Measurements from ENCODE around the gene PCSK4. TPM values are rescaled to one million over a fixed set of nuclear protein-coding genes. Genes with fewer than 3 reads are reported as not detected.

The PCSK4 gene
- total and polyA plus RNA-seq, 9 of the 15 experiments (the other 6 are each of a cell fraction or from before 2014, with no cell fraction given), result 0.01 to 9.1 (median 2.1) TPM; not detected in 1

GRCh38 chr19:1513499-1514294, 23.5 kb upstream of the PCSK4 start (continued):
- TF ChIP-seq ZBTB11 (CRISPR knock-in tag; IDR thresholded peaks at IDR 0.05) (no peak), ZNF347 (CRISPR knock-in tag; IDR thresholded peaks at IDR 0.05; ENCODE audit: low read depth) (no peak), RBBP5 (IDR thresholded peaks at IDR 0.05; ENCODE audit: borderline replicate concordance, insufficient read depth, low read length, poor library complexity, severe bottlenecking) (no peak), GATAD2B (IDR thresholded peaks at IDR 0.05; ENCODE audit: borderline replicate concordance) (no peak), TAF15 (IDR thresholded peaks at IDR 0.05; ENCODE audit: low read depth, low read length) (no peak), SMAD4 (CRISPR knock-in tag; conservative IDR thresholded peaks at IDR 0.05) (no peak), ZNF282 (CRISPR knock-in tag; IDR thresholded peaks at IDR 0.05) (no peak), PBX2 (CRISPR knock-in tag; IDR thresholded peaks at IDR 0.05; ENCODE audit: low read depth) (no peak), PBX2 (tag; conservative IDR thresholded peaks at IDR 0.05; ENCODE audit: low read depth) (no peak), HCFC1 (IDR thresholded peaks at IDR 0.05; ENCODE audit: low read depth, low read length) (peak; percentile 30; the same call in 1 of the 2 replicates), BCOR (IDR thresholded peaks at IDR 0.05) (peak; percentile 94), HDAC1 (IDR thresholded peaks at IDR 0.05) (0 out of 4 replicates have a peak, but pooled peaks of 1 of the 2 experiments have one; percentile 13), CREB3 (tag; conservative IDR thresholded peaks at IDR 0.05; ENCODE audit: low read depth) (no peak), MTA1 (IDR thresholded peaks at IDR 0.05; ENCODE audit: borderline replicate concordance) (peak; percentile 38; the same call in 1 of the 2 replicates), CTBP1 (IDR thresholded peaks at IDR 0.05; ENCODE audit: borderline replicate concordance) (0 out of 2 replicates have a peak, but pooled peaks have one; percentile 26), POLR2B (IDR thresholded peaks at IDR 0.05; ENCODE audit: low read depth, partially characterized antibody) (no peak), GABPB1 (CRISPR knock-in tag; IDR thresholded peaks at IDR 0.05) (no peak), NRF1 (conservative IDR thresholded peaks at IDR 0.05 in 1 of 2, IDR thresholded peaks at IDR 0.05 in 1 of 2) (no peak), NFATC3 (IDR thresholded peaks at IDR 0.05) (no peak), ZKSCAN3 (CRISPR knock-in tag; IDR thresholded peaks at IDR 0.05) (no peak), PYGO2 (tag; IDR thresholded peaks at IDR 0.05) (no peak), OTX1 (CRISPR knock-in tag; IDR thresholded peaks at IDR 0.05) (no peak)
